GM12878 (cell line): Measurements from ENCODE around the gene RPL36. TPM values are rescaled to one million over a fixed set of nuclear protein-coding genes. Genes with fewer than 3 reads are reported as not detected.

Source experiments
- ATAC-seq: fragments of 200-7000 bp; cut with Tn5 transposase; 3 replicates; pipeline ENCODE4 v1.9.1; 2020; ENCODE audit warnings: mild to moderate bottlenecking, moderate library complexity
- BruUV-seq: library from RNA; stranded (reverse); fragments of 400-500 nt; replicated peaks from 2 replicates; lab custom pipeline; 2021; lab: Mats Ljungman, UMichigan
- CTCF ChIA-PET: fragments of 300-600 bp; sonication (Branson Sonifier 250); formaldehyde crosslinking; extraction: SDS; loops from one replicate; lab custom pipeline; 2021; ENCODE audit warnings: inconsistent platforms; lab: Yijun Ruan, JAX
- POLR2A ChIA-PET: fragments of 350-600 bp; formaldehyde crosslinking; extraction: SDS; loops from one replicate; lab custom pipeline; 2021; ENCODE audit warnings: inconsistent platforms; lab: Charles Lee
- RAD21 ChIA-PET: fragments of 300-600 bp; sonication (Branson Sonifier 250); formaldehyde crosslinking; loops from one replicate; lab custom pipeline; 2023; ENCODE audit warnings: antibody characterized with exemption; ENCODE audit not compliant: unreplicated experiment; lab: Charles Lee
- SMC1A ChIA-PET: fragments of 300-600 bp; sonication (Branson Sonifier 250); formaldehyde crosslinking; loops from one replicate; lab custom pipeline; 2023; ENCODE audit not compliant: unreplicated experiment, uncharacterized antibody; lab: Charles Lee
- DNase-seq: peaks from one replicate; pipeline ENCODE4 v3.0.0-alpha.2; 2011; ENCODE audit warnings: low read depth, low spot score
- FAIRE-seq: peaks from 3 replicates; lab custom pipeline; 2011; peaks lifted over from hg19 to GRCh38; lab: Jason Lieb, UNC
- H2AFZ ChIP-seq: 2 replicates; pipeline ENCODE4 v1.6.0; 2011; ENCODE audit warnings: low read depth, low read length, control low read depth; ENCODE audit not compliant: control insufficient read depth
- H3K27ac ChIP-seq: 2 replicates; pipeline ENCODE4 v1.5.1; 2011; ENCODE audit warnings: control low read depth; ENCODE audit not compliant: control insufficient read depth, insufficient read depth
- H3K27me3 ChIP-seq, 2 experiments: replicated peaks in 1 of 2; 2 replicates each; pipeline versions ENCODE4 v1.6.0 to v1.6.1; 2011; ENCODE audit warnings: low read length in 1 of 2; ENCODE audit not compliant: control insufficient read depth in 2 of 2, insufficient read depth in 2 of 2
- H3K36me3 ChIP-seq, 2 experiments: 2 replicates each; pipeline ENCODE4 v1.5.1; 2011; ENCODE audit warnings: low read length in 1 of 2; ENCODE audit not compliant: control insufficient read depth in 2 of 2, insufficient read depth in 2 of 2
- H3K4me1 ChIP-seq: 2 replicates; pipeline ENCODE4 v1.6.1; 2011; ENCODE audit warnings: mild to moderate bottlenecking, low read length, moderate library complexity, mixed read lengths; ENCODE audit not compliant: control insufficient read depth, insufficient read depth
- H3K4me2 ChIP-seq: 2 replicates; pipeline ENCODE4 v1.6.0; 2011; ENCODE audit warnings: control low read depth; ENCODE audit not compliant: control insufficient read depth, insufficient read depth
- H3K4me3 ChIP-seq: fragments of 200-600 bp; sonication (generic); 2 replicates; pipeline ENCODE4 v1.5.1; 2016
- H3K79me2 ChIP-seq: 2 replicates; pipeline ENCODE4 v1.6.0; 2011; ENCODE audit warnings: low read length; ENCODE audit not compliant: control insufficient read depth, insufficient read depth
- H3K9ac ChIP-seq: 2 replicates; pipeline ENCODE4 v1.8.0; 2011; ENCODE audit warnings: low read length, control low read depth, mixed read lengths; ENCODE audit not compliant: control insufficient read depth, insufficient read depth
- H3K9me3 ChIP-seq: replicated peaks from 3 replicates; pipeline ENCODE4 v1.5.1; 2011; ENCODE audit warnings: mild to moderate bottlenecking, low read length; ENCODE audit not compliant: control insufficient read depth, insufficient read depth
- H4K20me1 ChIP-seq: 2 replicates; pipeline ENCODE4 v1.6.0; 2011; ENCODE audit not compliant: control insufficient read depth, insufficient read depth
- BHLHE40 ChIP-seq, 2 experiments: fragments of 450-650 bp in 1 of 2; IDR thresholded peaks; 2 replicates each; pipeline ENCODE4 v1.6.1; 2011 to 2017; ENCODE audit warnings: low read depth in 2 of 2, borderline replicate concordance in 1 of 2, improper control_type of control experiment in 1 of 2, low read length in 1 of 2, mild to moderate bottlenecking in 1 of 2
- IRF3 ChIP-seq: fragments of 450-650 bp; IDR thresholded peaks from 2 replicates; pipeline ENCODE4 v1.6.1; 2014; ENCODE audit warnings: mild to moderate bottlenecking
- NR2F1 ChIP-seq: fragments of 450-650 bp; conservative IDR thresholded peaks from 2 replicates; pipeline ENCODE4 v1.6.1; 2017; ENCODE audit warnings: mild to moderate bottlenecking
- RB1 ChIP-seq: fragments of 450-650 bp; formaldehyde crosslinking; IDR thresholded peaks from 2 replicates; pipeline ENCODE4 v1.6.1; 2017; ENCODE audit warnings: mild to moderate bottlenecking, borderline replicate concordance
- SIN3A ChIP-seq: IDR thresholded peaks from 2 replicates; pipeline ENCODE4 v1.6.1; 2012; ENCODE audit warnings: low read depth, low read length, improper control_type of control experiment
- SIX5 ChIP-seq: IDR thresholded peaks from 2 replicates; pipeline ENCODE4 v1.6.1; 2011; ENCODE audit warnings: mild to moderate bottlenecking, low read depth, low read length, moderate library complexity; ENCODE audit not compliant: severe bottlenecking
- WRNIP1 ChIP-seq: IDR thresholded peaks from 2 replicates; pipeline ENCODE4 v1.6.1; 2011; ENCODE audit warnings: low read depth, low read length, improper control_type of control experiment, borderline replicate concordance
- ZNF274 ChIP-seq: IDR thresholded peaks from one replicate; pipeline ENCODE4 v1.8.0; 2011; ENCODE audit not compliant: insufficient read length, insufficient read depth
- WGBS: methylation state at CpG from one replicate; pipeline ENCODE4 v1.1.6; 2016; ENCODE audit warnings: low lambda C conversion rate; ENCODE audit not compliant: insufficient replicate concordance, insufficient coverage; ENCODE audit errors: missing lambda C conversion rate; 5-methylcytosine and 5-hydroxymethylcytosine counted together
- in situ Hi-C: fragments of 300-500 bp; cut with MboI; formaldehyde crosslinking; loops from 9 replicates; pipeline ENCODE4 v1.14.3; 2018; ENCODE audit warnings: mixed read lengths
- intact Hi-C: fragments of 100-400 bp; cut with micrococcal nuclease; formaldehyde crosslinking; loops from one replicate; pipeline ENCODE4 v1.14.2; 2022; ENCODE audit not compliant: unreplicated experiment
- polyA plus RNA-seq, 11 experiments: library from polyadenylated mRNA; depleted of rRNA in 4 of 11; unstranded in 6 of 11; stranded (reverse) in 5 of 11; fragments of >200 nt; fragmentation: Nextera tagmentation in 4 of 11; fragmentation: Illumina TruSeq in 1 of 11; extraction: Ambion mirVana in 4 of 11; extraction: Trizol in 1 of 11; gene quantifications; 1 replicate in 1 of 11; 2 replicates in 10 of 11; pipeline versions ENCODE4 v1.2.1 to v1.2.3, GENCODE V29; 2011 to 2016; ENCODE audit warnings: inconsistent platforms in 2 of 11, missing spikeins in 2 of 11, low read depth in 1 of 11
- total RNA-seq, 4 experiments: library from RNA; depleted of rRNA in 3 of 4; stranded (reverse); fragments of >200 nt in 3 of 4; fragmentation: Illumina TruSeq in 1 of 4; extraction: Trizol in 1 of 4; gene quantifications; 2 replicates each; pipeline versions ENCODE4 v1.2.1 to v1.2.3, GENCODE V29; 2013 to 2021
- TF ChIP-seq, protein P1 (sequence below): fragments of 450-650 bp; IDR thresholded peaks from 2 replicates; pipeline ENCODE4 v1.6.1; 2017; ENCODE audit warnings: mild to moderate bottlenecking, moderate library complexity
- TF ChIP-seq, protein P2 (sequence below): IDR thresholded peaks from 2 replicates; pipeline ENCODE4 v1.6.1; 2011; ENCODE audit warnings: borderline replicate concordance, low read depth, mild to moderate bottlenecking, moderate library complexity, mixed read lengths, low read length; ENCODE audit not compliant: insufficient read depth; ENCODE audit errors: extremely low read length

Gene RPL36
- total and polyA plus RNA-seq, 10 of the 15 experiments (the other 5 are each of a cell fraction or from before 2014, with no cell fraction given), result 374 to 4,942 (median 2,053) TPM

GRCh38 chr19:5719961-5720790, 30.1 kb downstream of the RPL36 start, which contains the start of the genes CATSPERD and LONP1:
TSS of gene CATSPERD (plus strand) at chr19:5720637. CDS start at chr19:5720738, 101 bp downstream.
TSS of gene LONP1 (minus strand) at chr19:5720146. CDS start at chr19:5720132, 14 bp downstream.
- ATAC-seq, result peak; percentile 94
- TF ChIP-seq IRF3, result 0 out of 2 replicates have a peak, but pooled peaks have one; percentile 14
- peak; percentile 93 for TF ChIP-seq SIN3A
- TF ChIP-seq SIX5, result peak; percentile 54
- TF ChIP-seq NR2F1, result 0 out of 2 replicates have a peak, but pooled peaks have one; percentile 42
- TF ChIP-seq, protein P1, sequence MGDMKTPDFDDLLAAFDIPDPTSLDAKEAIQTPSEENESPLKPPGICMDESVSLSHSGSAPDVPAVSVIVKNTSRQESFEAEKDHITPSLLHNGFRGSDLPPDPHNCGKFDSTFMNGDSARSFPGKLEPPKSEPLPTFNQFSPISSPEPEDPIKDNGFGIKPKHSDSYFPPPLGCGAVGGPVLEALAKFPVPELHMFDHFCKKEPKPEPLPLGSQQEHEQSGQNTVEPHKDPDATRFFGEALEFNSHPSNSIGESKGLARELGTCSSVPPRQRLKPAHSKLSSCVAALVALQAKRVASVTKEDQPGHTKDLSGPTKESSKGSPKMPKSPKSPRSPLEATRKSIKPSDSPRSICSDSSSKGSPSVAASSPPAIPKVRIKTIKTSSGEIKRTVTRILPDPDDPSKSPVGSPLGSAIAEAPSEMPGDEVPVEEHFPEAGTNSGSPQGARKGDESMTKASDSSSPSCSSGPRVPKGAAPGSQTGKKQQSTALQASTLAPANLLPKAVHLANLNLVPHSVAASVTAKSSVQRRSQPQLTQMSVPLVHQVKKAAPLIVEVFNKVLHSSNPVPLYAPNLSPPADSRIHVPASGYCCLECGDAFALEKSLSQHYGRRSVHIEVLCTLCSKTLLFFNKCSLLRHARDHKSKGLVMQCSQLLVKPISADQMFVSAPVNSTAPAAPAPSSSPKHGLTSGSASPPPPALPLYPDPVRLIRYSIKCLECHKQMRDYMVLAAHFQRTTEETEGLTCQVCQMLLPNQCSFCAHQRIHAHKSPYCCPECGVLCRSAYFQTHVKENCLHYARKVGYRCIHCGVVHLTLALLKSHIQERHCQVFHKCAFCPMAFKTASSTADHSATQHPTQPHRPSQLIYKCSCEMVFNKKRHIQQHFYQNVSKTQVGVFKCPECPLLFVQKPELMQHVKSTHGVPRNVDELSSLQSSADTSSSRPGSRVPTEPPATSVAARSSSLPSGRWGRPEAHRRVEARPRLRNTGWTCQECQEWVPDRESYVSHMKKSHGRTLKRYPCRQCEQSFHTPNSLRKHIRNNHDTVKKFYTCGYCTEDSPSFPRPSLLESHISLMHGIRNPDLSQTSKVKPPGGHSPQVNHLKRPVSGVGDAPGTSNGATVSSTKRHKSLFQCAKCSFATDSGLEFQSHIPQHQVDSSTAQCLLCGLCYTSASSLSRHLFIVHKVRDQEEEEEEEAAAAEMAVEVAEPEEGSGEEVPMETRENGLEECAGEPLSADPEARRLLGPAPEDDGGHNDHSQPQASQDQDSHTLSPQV, result no peak
- peak; percentile 100 for TF ChIP-seq BHLHE40 (IDR thresholded peaks at IDR 0.05; ENCODE audit: borderline replicate concordance in 1 of 2, low read depth in 2 of 2, low read length in 1 of 2)
- TF ChIP-seq, protein P2, sequence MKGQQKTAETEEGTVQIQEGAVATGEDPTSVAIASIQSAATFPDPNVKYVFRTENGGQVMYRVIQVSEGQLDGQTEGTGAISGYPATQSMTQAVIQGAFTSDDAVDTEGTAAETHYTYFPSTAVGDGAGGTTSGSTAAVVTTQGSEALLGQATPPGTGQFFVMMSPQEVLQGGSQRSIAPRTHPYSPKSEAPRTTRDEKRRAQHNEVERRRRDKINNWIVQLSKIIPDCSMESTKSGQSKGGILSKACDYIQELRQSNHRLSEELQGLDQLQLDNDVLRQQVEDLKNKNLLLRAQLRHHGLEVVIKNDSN, result peak; percentile 95
- no peak for TF ChIP-seq WRNIP1
- TF ChIP-seq RB1, result peak; percentile 53; the same call in 1 of the 2 replicates
- no peak for TF ChIP-seq ZNF274

More at GRCh38 chr19:5719961-5720790, 30.1 kb downstream of the RPL36 start, which contains the start of the genes CATSPERD and LONP1:
- peak within 1 kb of the TSS; percentile 100 for H2AFZ ChIP-seq
- peak within 1 kb of the TSS; percentile 91 for H3K27ac ChIP-seq
- peak; percentile 61 for FAIRE-seq
- 0 out of 2 replicates have a peak, but pooled peaks cover 3% of the 10 kb centered on the region for H4K20me1 ChIP-seq
- 1% methylated on average over 88 of the region's 90 CpGs for WGBS
- DNase-seq, result peak; percentile 95
- ChIA-PET POLR2A (interaction anchor here (0.7 to 1.7 kb wide), 6 partner anchors 31 to 184 kb away, joined by 3 to 14 read pairs (median 4); partner anchors contain the start of genes NDUFA11, RPL36, SAFB2 and VMAC), CTCF (interaction anchor here (0.6 to 6.7 kb wide), 8 partner anchors 30 to 561 kb away, joined by 3 to 74 read pairs (median 4); partner anchors contain the start of genes DUS3L, RPL36, SAFB and SAFB2), RAD21 (interaction anchor here (1.2 to 1.8 kb wide), 3 partner anchors 30 to 140 kb away, joined by 3 to 7 read pairs (median 5); partner anchors contain the start of gene RPL36), SMC1A (interaction anchor here (1.4 kb wide), 1 partner anchor 34 kb away, joined by 5 read pairs; no protein-coding TSS in a partner anchor)
- peaks cover 42% of the 10 kb centered on the region for H3K79me2 ChIP-seq
- H3K4me3 ChIP-seq, result peak within 1 kb of the TSS; percentile 98
- intact Hi-C loops, result loop anchor here (1.0 to 2.0 kb wide), 2 partner anchors 29 to 70 kb away; partner anchors contain the start of gene RPL36
- no TSS peak for BruUV-seq
- peaks cover 4% of the 10 kb centered on the region for H3K4me1 ChIP-seq
- peak within 1 kb of the TSS; percentile 98 for H3K9ac ChIP-seq
- H3K4me2 ChIP-seq, result peak within 1 kb of the TSS; percentile 77
- H3K9me3 ChIP-seq, result no peaks in the 10 kb centered on the region
- H3K27me3 ChIP-seq, result no peaks in the 10 kb centered on the region
- peaks cover 0 to 7% of the 10 kb centered on the region in 2 experiments; a peak in 1 of 4 replicates for H3K36me3 ChIP-seq
- in situ Hi-C loops, result no loop called here
